ENCODE results near the gene MYOCD. TPM values are rescaled to one million over a fixed set of nuclear protein-coding genes. Genes with fewer than 3 reads are reported as not detected.

Gene MYOCD
- total RNA-seq, 1 experiment from 2014 or later, result 0.24 TPM

- H3K27me3 ChIP-seq (ENCODE audit: control insufficient read depth, insufficient read depth, low read length), result no peaks in the 10 kb centered on the region
- peak; percentile 41 for DNase-seq
- H3K4me3 ChIP-seq (ENCODE audit: insufficient read depth, low read depth, low read length), result no peak overlapping the region
- no peaks in the 10 kb centered on the region for H3K36me3 ChIP-seq (replicated peaks; ENCODE audit: control insufficient read depth, insufficient read depth, low read length)
These were observed 72.2 kb downstream of the MYOCD start for GRCh38 chr17:12737740-12738469.

GRCh38 chr17:12738624-12739023 lies 72.9 kb downstream of the MYOCD start:
- no peak for DNase-seq
- no peaks in the 10 kb centered on the region for H3K36me3 ChIP-seq (replicated peaks; ENCODE audit: control insufficient read depth, insufficient read depth, low read length)

GRCh38 chr17:12739500-12739899 lies 73.8 kb downstream of the MYOCD start:
- no peak for DNase-seq
- no peaks in the 10 kb centered on the region for H3K36me3 ChIP-seq (replicated peaks; ENCODE audit: control insufficient read depth, insufficient read depth, low read length)

More at GRCh38 chr17:12738624-12739023, 72.9 kb downstream of the MYOCD start:
- no peaks in the 10 kb centered on the region for H3K27me3 ChIP-seq (ENCODE audit: control insufficient read depth, insufficient read depth, low read length)
- H3K4me3 ChIP-seq (ENCODE audit: insufficient read depth, low read depth, low read length), result no peak overlapping the region

GRCh38 chr17:12743046-12743445 lies 77.4 kb downstream of the MYOCD start:
- Histone ChIP-seq H3K27me3 (ENCODE audit: control insufficient read depth, insufficient read depth, low read length) (no peaks in the 10 kb centered on the region), H3K4me3 (ENCODE audit: insufficient read depth, low read depth, low read length) (no peak overlapping the region), H3K36me3 (replicated peaks; ENCODE audit: control insufficient read depth, insufficient read depth, low read length) (no peaks in the 10 kb centered on the region)
- DNase-seq, result no peak

More at GRCh38 chr17:12739500-12739899, 73.8 kb downstream of the MYOCD start:
- Histone ChIP-seq H3K27me3 (ENCODE audit: control insufficient read depth, insufficient read depth, low read length) (no peaks in the 10 kb centered on the region), H3K4me3 (ENCODE audit: insufficient read depth, low read depth, low read length) (no peak overlapping the region)

GRCh38 chr17:12744298-12744697 lies 78.6 kb downstream of the MYOCD start:
- no peaks in the 10 kb centered on the region for H3K27me3 ChIP-seq (ENCODE audit: control insufficient read depth, insufficient read depth, low read length)
- H3K4me3 ChIP-seq (ENCODE audit: insufficient read depth, low read depth, low read length), result no peak overlapping the region
- DNase-seq, result no peak
- no peaks in the 10 kb centered on the region for H3K36me3 ChIP-seq (replicated peaks; ENCODE audit: control insufficient read depth, insufficient read depth, low read length)

GRCh38 chr17:12744786-12745185 lies 79.1 kb downstream of the MYOCD start:
- no peak overlapping the region for H3K4me3 ChIP-seq (ENCODE audit: insufficient read depth, low read depth, low read length)
- DNase-seq, result no peak
- H3K27me3 ChIP-seq (ENCODE audit: control insufficient read depth, insufficient read depth, low read length), result no peaks in the 10 kb centered on the region
- no peaks in the 10 kb centered on the region for H3K36me3 ChIP-seq (replicated peaks; ENCODE audit: control insufficient read depth, insufficient read depth, low read length)

GRCh38 chr17:12745486-12745885 lies 79.8 kb downstream of the MYOCD start:
- no peak for DNase-seq
- H3K27me3 ChIP-seq (ENCODE audit: control insufficient read depth, insufficient read depth, low read length), result no peaks in the 10 kb centered on the region
- H3K4me3 ChIP-seq (ENCODE audit: insufficient read depth, low read depth, low read length), result no peak overlapping the region
- no peaks in the 10 kb centered on the region for H3K36me3 ChIP-seq (replicated peaks; ENCODE audit: control insufficient read depth, insufficient read depth, low read length)

GRCh38 chr17:12756786-12757185 lies 91.1 kb downstream of the MYOCD start:
- no peak for DNase-seq
- Histone ChIP-seq H3K4me3 (ENCODE audit: insufficient read depth, low read depth, low read length) (no peak overlapping the region), H3K36me3 (replicated peaks; ENCODE audit: control insufficient read depth, insufficient read depth, low read length) (no peaks in the 10 kb centered on the region; the same call in 1 of the 2 replicates), H3K27me3 (ENCODE audit: control insufficient read depth, insufficient read depth, low read length) (no peaks in the 10 kb centered on the region)

GRCh38 chr17:12759090-12759489 lies 93.4 kb downstream of the MYOCD start:
- Histone ChIP-seq H3K36me3 (replicated peaks; ENCODE audit: control insufficient read depth, insufficient read depth, low read length) (no peaks in the 10 kb centered on the region; the same call in 1 of the 2 replicates), H3K27me3 (ENCODE audit: control insufficient read depth, insufficient read depth, low read length) (no peaks in the 10 kb centered on the region), H3K4me3 (ENCODE audit: insufficient read depth, low read depth, low read length) (no peak overlapping the region)
- DNase-seq, result no peak

- Histone ChIP-seq H3K4me3 (ENCODE audit: insufficient read depth, low read depth, low read length) (no peak overlapping the region), H3K36me3 (replicated peaks; ENCODE audit: control insufficient read depth, insufficient read depth, low read length) (no peaks in the 10 kb centered on the region), H3K27me3 (ENCODE audit: control insufficient read depth, insufficient read depth, low read length) (no peaks in the 10 kb centered on the region)
- no peak for DNase-seq
These were observed 99.9 kb downstream of the MYOCD start for GRCh38 chr17:12765548-12765947.

GRCh38 chr17:12768255-12768654 lies 102.6 kb downstream of the MYOCD start:
- Histone ChIP-seq H3K27me3 (ENCODE audit: control insufficient read depth, insufficient read depth, low read length) (no peaks in the 10 kb centered on the region), H3K4me3 (ENCODE audit: insufficient read depth, low read depth, low read length) (no peak overlapping the region), H3K36me3 (replicated peaks; ENCODE audit: control insufficient read depth, insufficient read depth, low read length) (no peaks in the 10 kb centered on the region)
- no peak for DNase-seq

GRCh38 chr17:12769981-12770380 lies 104.3 kb downstream of the MYOCD start:
- no peaks in the 10 kb centered on the region for H3K36me3 ChIP-seq (replicated peaks; ENCODE audit: control insufficient read depth, insufficient read depth, low read length)
- DNase-seq, result no peak
- no peak overlapping the region for H3K4me3 ChIP-seq (ENCODE audit: insufficient read depth, low read depth, low read length)
- no peaks in the 10 kb centered on the region for H3K27me3 ChIP-seq (ENCODE audit: control insufficient read depth, insufficient read depth, low read length)

- H3K27me3 ChIP-seq (ENCODE audit: control insufficient read depth, insufficient read depth, low read length), result no peaks in the 10 kb centered on the region
- no peak for DNase-seq
These were observed 107.5 kb downstream of the MYOCD start for GRCh38 chr17:12773153-12773552.

GRCh38 chr17:12789075-12789480 lies 123.4 kb downstream of the MYOCD start:
- no peak for DNase-seq
- Histone ChIP-seq H3K36me3 (replicated peaks; ENCODE audit: control insufficient read depth, insufficient read depth, low read length) (no peaks in the 10 kb centered on the region), H3K27me3 (ENCODE audit: control insufficient read depth, insufficient read depth, low read length) (no peaks in the 10 kb centered on the region; the same call in 1 of the 2 replicates), H3K4me3 (ENCODE audit: insufficient read depth, low read depth, low read length) (peak overlapping the region; percentile 93)

More at GRCh38 chr17:12773153-12773552, 107.5 kb downstream of the MYOCD start:
- no peaks in the 10 kb centered on the region for H3K36me3 ChIP-seq (replicated peaks; ENCODE audit: control insufficient read depth, insufficient read depth, low read length)
- no peak overlapping the region for H3K4me3 ChIP-seq (ENCODE audit: insufficient read depth, low read depth, low read length)

GRCh38 chr17:12789481-12790248 lies 124.0 kb downstream of the MYOCD start, which contains the start of gene ARHGAP44:
TSS of gene ARHGAP44 (plus strand) at chr17:12789498. CDS start at chr17:12789839, 341 bp downstream.
- DNase-seq, result peak; percentile 89
- H3K4me3 ChIP-seq (ENCODE audit: insufficient read depth, low read depth, low read length), result peak within 1 kb of the TSS; percentile 93
- no peaks in the 10 kb centered on the region for H3K36me3 ChIP-seq (replicated peaks; ENCODE audit: control insufficient read depth, insufficient read depth, low read length)
- no peaks in the 10 kb centered on the region; the same call in 1 of the 2 replicates for H3K27me3 ChIP-seq (ENCODE audit: control insufficient read depth, insufficient read depth, low read length)
